SU-DHL-6 (cell line): ENCODE data around the gene RGS8.

Source experiments
- H2AFZ ChIP-seq: fragments of 200-600 bp; sonication (generic); 2 replicates; pipeline ENCODE4 v1.6.1; 2014; ENCODE audit warnings: low read depth, mild to moderate bottlenecking, moderate library complexity, mixed read lengths, antibody characterized with exemption, low read length; ENCODE audit not compliant: severe bottlenecking
- H3F3A ChIP-seq: fragments of 200-600 bp; shearing (Covaris generic); 2 replicates; pipeline ENCODE4 v1.6.0; 2016; ENCODE audit warnings: antibody characterized with exemption, mild to moderate bottlenecking; ENCODE audit not compliant: insufficient read depth
- H3K27ac ChIP-seq: fragments of 200-600 bp; sonication (generic); 2 replicates; pipeline ENCODE4 v1.5.1; 2016; ENCODE audit warnings: low read depth, mild to moderate bottlenecking, low read length, moderate library complexity, mixed read lengths
- H3K27me3 ChIP-seq: fragments of 200-600 bp; sonication (generic), shearing (Covaris generic); 2 replicates; pipeline ENCODE4 v1.6.0; 2014; ENCODE audit warnings: mild to moderate bottlenecking, low read length
- H3K36me3 ChIP-seq: fragments of 200-600 bp; sonication (generic); 2 replicates; pipeline ENCODE4 v1.6.1; 2014; ENCODE audit warnings: mild to moderate bottlenecking, low read length, mixed read lengths
- H3K4me2 ChIP-seq: fragments of 300-600, 200-600 bp; shearing (Covaris generic), sonication (generic); 2 replicates; pipeline ENCODE4 v1.6.0; 2014; ENCODE audit warnings: low read length, low read depth, mild to moderate bottlenecking; ENCODE audit not compliant: poor library complexity, severe bottlenecking
- H3K4me3 ChIP-seq: fragments of 200-600 bp; sonication (generic); 2 replicates; pipeline ENCODE4 v1.5.1; 2014; ENCODE audit warnings: antibody characterized with exemption, low read length, mild to moderate bottlenecking, mixed read lengths; ENCODE audit not compliant: insufficient read depth, poor library complexity, severe bottlenecking
- H3K79me2 ChIP-seq: fragments of 200-600 bp; sonication (generic); 2 replicates; pipeline ENCODE4 v1.6.1; 2014; ENCODE audit warnings: mild to moderate bottlenecking, low read length, moderate library complexity; ENCODE audit not compliant: insufficient read depth
- H3K9ac ChIP-seq: fragments of 200-600 bp; sonication (generic); 2 replicates; pipeline ENCODE4 v1.7.0; 2014; ENCODE audit warnings: mild to moderate bottlenecking, low read length
- H3K9me2 ChIP-seq: fragments of 200-600 bp; sonication (generic); replicated peaks from 2 replicates; pipeline ENCODE4 v1.6.1; 2014; ENCODE audit warnings: low read length; ENCODE audit not compliant: insufficient read depth
- H3K9me3 ChIP-seq: fragments of 200-600 bp; sonication (generic); 2 replicates; pipeline ENCODE4 v1.6.1; 2014; ENCODE audit warnings: low read length, mixed read lengths; ENCODE audit not compliant: insufficient read depth
- H4K20me1 ChIP-seq: fragments of 200-600 bp; sonication (generic); 2 replicates; pipeline ENCODE4 v1.6.1; 2014; ENCODE audit warnings: low read depth, mild to moderate bottlenecking, antibody characterized with exemption, low read length, moderate library complexity, mixed read lengths
- CTCF ChIP-seq: fragments of 200-600 bp; sonication (generic); IDR thresholded peaks from one replicate; pipeline ENCODE4 v1.5.1; 2017; ENCODE audit warnings: antibody characterized with exemption, mild to moderate bottlenecking, low read length, moderate library complexity; ENCODE audit not compliant: insufficient read depth, poor library complexity, severe bottlenecking
- EZH2phosphoT487 ChIP-seq: fragments of 200-600 bp; sonication (generic), shearing (Covaris generic); conservative IDR thresholded peaks from 2 replicates; pipeline ENCODE4 v1.6.1; 2018; ENCODE audit warnings: mild to moderate bottlenecking, antibody characterized with exemption, low read length, moderate library complexity, mixed read lengths

The RGS8 gene

GRCh38 chr1:182668521-182669054 is 15.8 kb downstream of the RGS8 start:
- H3K79me2 ChIP-seq: no peaks in the 10 kb centered on the region
- no peak overlapping the region for H3K9ac ChIP-seq
- H3K4me3 ChIP-seq: no peak overlapping the region
- H3K4me2 ChIP-seq: no peak overlapping the region
- no peaks in the 10 kb centered on the region for H3F3A ChIP-seq
- no peaks in the 10 kb centered on the region for H3K36me3 ChIP-seq
- no peak for TF ChIP-seq CTCF
- no peak for TF ChIP-seq EZH2phosphoT487
- H3K27me3 ChIP-seq: no peaks in the 10 kb centered on the region
- no peak overlapping the region for H3K27ac ChIP-seq
- H3K9me2 ChIP-seq: no peaks in the 10 kb centered on the region
- no peaks in the 10 kb centered on the region for H4K20me1 ChIP-seq
- H2AFZ ChIP-seq: no peak overlapping the region
- H3K9me3 ChIP-seq: no peaks in the 10 kb centered on the region

- H3K27ac ChIP-seq: no peak overlapping the region
- no peak overlapping the region for H3K9ac ChIP-seq
- no peaks in the 10 kb centered on the region for H4K20me1 ChIP-seq
- no peaks in the 10 kb centered on the region for H3K27me3 ChIP-seq
- H3K9me3 ChIP-seq: no peaks in the 10 kb centered on the region
- no peak overlapping the region for H2AFZ ChIP-seq
- no peaks in the 10 kb centered on the region for H3K9me2 ChIP-seq
- no peak overlapping the region for H3K4me2 ChIP-seq
- no peaks in the 10 kb centered on the region for H3K79me2 ChIP-seq
- H3F3A ChIP-seq: no peaks in the 10 kb centered on the region
- TF ChIP-seq EZH2phosphoT487 (no peak), CTCF (no peak)
- no peaks in the 10 kb centered on the region for H3K36me3 ChIP-seq
- H3K4me3 ChIP-seq: no peak overlapping the region
Observed at GRCh38 chr1:182667848-182668505, 16.4 kb downstream of the RGS8 start.

- H3K79me2 ChIP-seq: no peaks in the 10 kb centered on the region
- no peak overlapping the region for H2AFZ ChIP-seq
- H3K9ac ChIP-seq: no peak overlapping the region
- H3F3A ChIP-seq: no peaks in the 10 kb centered on the region
- H3K4me2 ChIP-seq: no peak overlapping the region
- TF ChIP-seq EZH2phosphoT487 (no peak), CTCF (no peak)
- no peaks in the 10 kb centered on the region for H4K20me1 ChIP-seq
- no peaks in the 10 kb centered on the region for H3K9me3 ChIP-seq
- H3K27ac ChIP-seq: no peak overlapping the region
- H3K9me2 ChIP-seq: no peaks in the 10 kb centered on the region
- H3K36me3 ChIP-seq: no peaks in the 10 kb centered on the region
- H3K4me3 ChIP-seq: no peak overlapping the region
- H3K27me3 ChIP-seq: no peaks in the 10 kb centered on the region
Observed at GRCh38 chr1:182666706-182667105, 17.7 kb downstream of the RGS8 start.
